ENCODE data around the gene PCDH10.

Gene PCDH10, protein sequence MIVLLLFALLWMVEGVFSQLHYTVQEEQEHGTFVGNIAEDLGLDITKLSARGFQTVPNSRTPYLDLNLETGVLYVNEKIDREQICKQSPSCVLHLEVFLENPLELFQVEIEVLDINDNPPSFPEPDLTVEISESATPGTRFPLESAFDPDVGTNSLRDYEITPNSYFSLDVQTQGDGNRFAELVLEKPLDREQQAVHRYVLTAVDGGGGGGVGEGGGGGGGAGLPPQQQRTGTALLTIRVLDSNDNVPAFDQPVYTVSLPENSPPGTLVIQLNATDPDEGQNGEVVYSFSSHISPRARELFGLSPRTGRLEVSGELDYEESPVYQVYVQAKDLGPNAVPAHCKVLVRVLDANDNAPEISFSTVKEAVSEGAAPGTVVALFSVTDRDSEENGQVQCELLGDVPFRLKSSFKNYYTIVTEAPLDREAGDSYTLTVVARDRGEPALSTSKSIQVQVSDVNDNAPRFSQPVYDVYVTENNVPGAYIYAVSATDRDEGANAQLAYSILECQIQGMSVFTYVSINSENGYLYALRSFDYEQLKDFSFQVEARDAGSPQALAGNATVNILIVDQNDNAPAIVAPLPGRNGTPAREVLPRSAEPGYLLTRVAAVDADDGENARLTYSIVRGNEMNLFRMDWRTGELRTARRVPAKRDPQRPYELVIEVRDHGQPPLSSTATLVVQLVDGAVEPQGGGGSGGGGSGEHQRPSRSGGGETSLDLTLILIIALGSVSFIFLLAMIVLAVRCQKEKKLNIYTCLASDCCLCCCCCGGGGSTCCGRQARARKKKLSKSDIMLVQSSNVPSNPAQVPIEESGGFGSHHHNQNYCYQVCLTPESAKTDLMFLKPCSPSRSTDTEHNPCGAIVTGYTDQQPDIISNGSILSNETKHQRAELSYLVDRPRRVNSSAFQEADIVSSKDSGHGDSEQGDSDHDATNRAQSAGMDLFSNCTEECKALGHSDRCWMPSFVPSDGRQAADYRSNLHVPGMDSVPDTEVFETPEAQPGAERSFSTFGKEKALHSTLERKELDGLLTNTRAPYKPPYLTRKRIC

DNA sequence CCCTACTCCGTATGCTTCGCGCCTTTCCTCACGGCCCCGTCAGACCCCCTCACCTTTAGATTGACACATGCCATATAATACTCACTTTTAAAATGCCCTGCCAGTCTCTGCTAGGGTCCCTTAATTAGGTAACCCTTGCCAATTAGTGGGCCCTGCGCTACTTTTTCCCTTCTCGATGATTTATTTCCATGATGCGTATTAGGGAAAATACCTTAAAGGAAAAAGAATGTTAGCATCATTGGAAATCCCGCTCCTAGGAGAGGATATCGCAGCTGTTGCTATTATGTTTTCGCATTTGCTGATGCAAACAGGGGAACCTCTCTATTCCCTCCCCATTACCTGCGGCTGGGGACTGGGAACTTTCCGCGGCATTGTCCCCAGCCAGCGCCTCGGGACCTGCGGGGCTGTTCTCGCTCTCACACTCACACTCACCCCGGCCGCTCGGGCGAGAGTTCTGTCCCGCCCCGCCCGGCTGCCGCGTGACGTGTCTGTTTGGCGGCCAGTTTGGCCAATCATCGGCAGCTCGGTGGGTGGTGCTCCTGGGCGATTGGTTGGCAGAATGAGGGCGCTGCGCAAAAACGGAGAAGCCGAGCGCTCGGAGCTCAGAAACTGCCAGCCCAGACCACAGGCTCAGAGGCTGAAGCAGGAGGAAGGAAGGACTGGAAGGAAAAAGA is at the start of gene PCDH10:
TSS of gene PCDH10 (plus strand) at position 605 of the 674 bp plus-strand sequence. CDS start 847 bp downstream, outside the sequence.
- DNase-seq, result peak; percentile 34 to 48

- no peak for DNase-seq
Measured at GRCh38 chr4:133102043-133102442, 47.1 kb upstream of the PCDH10 start.

DNA sequence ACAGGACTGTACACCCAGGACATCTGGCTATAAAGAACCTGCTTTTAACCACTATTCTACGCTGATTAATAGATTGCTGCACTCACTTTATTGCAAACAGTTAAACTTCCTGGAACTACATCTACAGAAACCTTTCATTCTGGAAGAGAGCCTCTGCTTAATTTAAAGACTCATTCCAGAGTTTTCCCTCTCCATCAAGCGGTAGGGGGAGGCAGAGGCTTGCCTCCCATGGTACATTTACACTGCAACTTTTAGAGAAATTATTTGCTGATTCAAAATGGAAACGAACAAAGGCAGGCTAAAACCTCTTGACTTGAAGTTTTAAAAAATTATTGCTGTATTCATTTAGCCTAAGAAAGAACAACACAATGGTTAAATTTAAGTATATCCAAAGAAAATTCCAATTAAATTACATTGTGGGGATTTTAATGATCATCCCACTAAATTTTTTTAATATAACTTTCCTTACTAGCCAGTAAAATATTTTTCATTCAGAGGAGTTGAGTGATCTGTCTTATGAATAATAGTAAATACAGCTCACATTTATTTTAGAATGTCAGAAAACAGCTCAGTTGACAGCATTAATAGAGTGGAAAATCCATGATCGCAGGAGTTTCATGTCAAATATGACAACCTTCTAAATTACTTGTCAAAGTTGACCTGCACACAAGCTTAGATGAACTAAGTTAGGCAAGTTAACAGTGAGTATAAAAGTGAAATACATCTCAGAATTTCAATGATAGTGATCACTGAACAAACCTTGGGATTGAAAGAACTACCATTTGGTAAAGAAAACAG is 46.3 kb upstream of the PCDH10 start:
- DNase-seq, result no peak

DNA sequence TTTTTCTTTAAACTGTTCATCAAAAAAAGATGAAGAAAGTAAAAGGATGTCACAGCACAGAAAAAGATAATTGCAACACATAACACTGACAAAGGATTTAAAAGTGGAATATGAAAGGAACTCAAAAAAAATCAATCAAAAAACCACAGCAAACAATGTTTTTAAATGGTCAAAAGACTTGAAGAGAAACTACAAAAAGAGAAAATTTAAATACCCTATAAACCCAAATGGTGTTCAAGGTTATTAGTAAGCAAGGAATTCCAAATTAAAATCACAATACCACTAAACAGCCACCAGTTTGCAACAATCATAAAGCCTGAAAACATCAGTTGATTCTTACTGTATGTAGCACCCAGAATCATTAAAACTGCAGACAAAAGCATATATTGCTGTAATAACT is 36.5 kb upstream of the PCDH10 start:
- DNase-seq, result no peak

DNA sequence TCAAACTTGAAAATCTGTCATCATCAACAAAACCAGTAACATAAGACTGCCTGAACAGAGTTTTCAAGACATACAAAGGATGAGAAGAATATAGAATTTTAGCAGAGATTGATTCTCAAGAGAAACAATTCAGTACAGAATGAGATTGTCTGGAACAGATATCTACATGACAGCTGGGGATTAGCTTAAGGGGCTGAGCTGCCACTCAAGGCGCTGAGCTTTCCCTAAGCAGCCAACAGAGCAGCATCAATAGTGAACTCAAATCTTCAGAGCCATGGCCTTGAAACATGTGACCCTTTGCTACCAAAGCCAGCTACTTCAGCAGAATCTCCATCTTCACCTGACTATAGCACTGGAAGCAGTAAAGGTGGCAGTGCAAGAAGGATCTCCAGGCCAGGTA is 24.3 kb upstream of the PCDH10 start:
- no peak for DNase-seq

GRCh38 chr4:133127500-133127899 is 21.6 kb upstream of the PCDH10 start:
- DNase-seq, result no peak

DNA sequence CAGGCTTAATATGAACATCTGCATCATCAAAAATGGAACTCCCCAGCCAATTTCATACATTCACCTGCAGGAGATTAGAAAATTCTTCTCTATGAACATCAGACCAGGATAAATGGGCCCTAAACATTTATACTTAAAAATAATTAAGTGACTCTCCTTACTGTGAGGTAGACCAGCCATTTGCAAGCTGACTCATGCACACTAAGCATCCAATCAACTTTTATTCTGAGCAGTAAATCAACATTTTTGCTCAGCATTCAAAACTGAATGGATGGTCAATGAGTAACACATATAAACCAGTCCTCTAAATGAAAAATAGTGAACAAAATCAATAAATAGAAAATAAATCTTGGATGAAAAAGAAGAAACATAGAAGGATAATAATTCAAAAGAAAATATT is 19.9 kb upstream of the PCDH10 start:
- no peak for DNase-seq

- DNase-seq, result no peak
Measured at GRCh38 chr4:133130171-133130570, 18.9 kb upstream of the PCDH10 start.

DNA sequence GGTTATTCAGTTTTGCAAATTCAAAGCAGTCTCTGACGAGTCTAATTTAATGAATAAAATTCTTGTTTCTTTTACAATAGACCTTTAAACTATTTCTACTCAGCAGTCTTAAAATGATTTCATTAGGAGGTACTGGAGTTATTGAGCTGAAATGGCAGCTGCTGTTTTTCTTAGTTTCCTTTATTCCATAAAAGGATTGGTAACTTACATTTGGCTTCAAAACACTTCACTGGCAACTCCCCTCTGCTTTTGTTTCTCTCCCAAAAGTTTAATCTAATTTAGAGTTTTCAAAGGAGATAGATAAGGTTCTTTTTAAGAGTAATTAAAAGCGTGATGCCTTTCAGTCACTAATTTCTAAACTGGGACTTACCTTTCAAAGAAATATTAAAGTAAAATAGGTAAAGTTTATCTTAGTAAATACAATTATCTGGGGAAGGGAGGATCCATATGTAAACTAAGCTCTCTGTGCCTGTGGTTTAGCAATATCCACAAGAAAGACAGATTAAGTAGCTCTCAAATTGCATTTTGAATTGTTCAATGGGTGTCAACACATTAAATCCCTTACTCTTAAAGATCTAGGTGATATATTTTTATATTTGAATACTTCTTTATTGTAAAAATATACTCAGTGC is 17.1 kb upstream of the PCDH10 start:
- DNase-seq, result no peak

DNA sequence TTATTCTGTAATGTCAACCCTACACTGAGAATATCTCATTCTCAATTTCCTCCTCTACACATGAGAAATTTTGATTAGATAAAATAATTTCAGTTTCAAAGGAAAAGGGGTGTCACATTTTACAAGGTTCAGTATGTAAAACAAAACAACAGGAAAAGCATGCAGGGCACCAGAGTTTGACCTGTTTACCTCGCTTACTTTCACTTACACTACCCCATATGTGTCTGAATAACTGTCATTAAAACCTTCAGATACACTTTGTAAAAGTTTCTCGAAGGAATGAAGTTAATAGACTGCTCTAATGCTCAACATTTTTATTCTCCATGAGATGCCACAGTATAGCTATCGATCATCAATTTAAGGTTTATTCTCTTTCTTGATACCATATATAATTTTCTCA is 12.3 kb upstream of the PCDH10 start:
- DNase-seq, result no peak

DNA sequence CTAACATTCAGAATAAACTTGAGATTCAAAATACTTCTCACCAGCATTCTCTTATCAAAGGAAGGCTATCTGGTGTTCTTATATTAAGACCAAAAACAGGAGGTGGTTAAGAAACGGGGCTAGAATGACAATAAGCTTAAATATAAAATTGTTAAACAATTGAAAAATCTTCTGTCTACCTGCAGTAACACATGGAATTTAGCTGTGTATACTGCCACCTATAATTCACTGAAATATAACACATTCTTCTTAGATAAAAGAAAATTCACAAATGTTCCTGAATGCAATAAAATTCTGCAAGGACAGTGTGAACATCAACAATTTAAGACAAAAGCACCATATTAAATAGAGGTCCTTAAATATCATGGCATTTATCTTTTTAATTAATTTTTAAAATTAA is 11.5 kb upstream of the PCDH10 start:
- DNase-seq, result no peak

- DNase-seq, result no peak
Measured at GRCh38 chr4:133143775-133144430, 5.2 kb upstream of the PCDH10 start.

- no peak for DNase-seq
Measured at GRCh38 chr4:133145241-133145640, 3.9 kb upstream of the PCDH10 start.

GRCh38 chr4:133145758-133146573 is 3.1 kb upstream of the PCDH10 start:
- DNase-seq, result no peak

- peak in 1 of 2 donors; percentile 30 for DNase-seq
Measured at GRCh38 chr4:133146574-133147241, 2.4 kb upstream of the PCDH10 start.

- DNase-seq, result no peak
Measured at GRCh38 chr4:133147286-133147821, 1.7 kb upstream of the PCDH10 start.

DNA sequence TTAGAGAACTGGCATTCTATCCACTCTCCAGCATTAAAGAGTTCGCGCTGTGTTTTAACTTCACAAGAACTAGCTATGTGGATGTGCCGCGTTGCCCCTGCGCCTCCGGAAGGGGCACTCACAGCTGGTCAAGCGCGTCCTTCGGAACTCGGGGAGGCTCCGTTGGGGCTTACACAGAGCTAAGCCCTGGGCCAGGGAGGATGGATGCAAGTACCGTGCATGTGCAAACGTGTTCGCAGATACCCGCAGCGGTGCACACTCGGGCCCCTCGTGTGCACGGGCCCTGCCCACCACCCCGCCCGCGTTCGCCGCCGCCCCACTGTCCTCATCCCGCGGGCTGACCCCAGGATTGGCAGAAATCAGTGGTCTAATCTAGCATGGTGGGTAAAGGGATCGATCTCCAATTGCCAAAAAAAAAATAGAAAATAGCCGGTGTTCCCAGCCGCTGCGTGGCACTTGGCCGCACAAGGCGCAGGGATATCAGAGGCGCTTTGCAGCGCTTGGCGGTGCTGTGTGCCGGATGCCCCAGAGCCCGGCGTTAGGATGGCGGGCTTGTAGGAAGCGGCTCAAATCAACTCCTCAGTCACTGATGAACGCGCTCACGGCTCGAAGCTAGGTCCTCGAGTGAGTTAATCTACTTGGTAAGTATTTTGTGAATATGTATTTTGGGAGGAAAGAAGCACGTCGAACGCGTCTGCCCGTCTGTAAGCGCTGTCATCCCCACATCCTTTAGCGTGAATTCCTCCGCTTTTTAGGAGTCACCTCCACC is 989 bp upstream of the PCDH10 start:
- no peak for DNase-seq

- DNase-seq, result no peak
Measured at GRCh38 chr4:133149364-133149695, 236 bp downstream of the PCDH10 start.
